Measurements from ENCODE around the gene AP2B1.

The AP2B1 gene

GRCh38 chr17:35596072-35596471 is 8.9 kb downstream of the AP2B1 start:
- WGBS (ENCODE audit: extremely low coverage, insufficient coverage, low lambda C conversion rate), result no CpG with 5 or more reads among the region's 4 CpGs
- no peak overlapping the region for H4K8ac ChIP-seq (ENCODE audit: low read depth, low read length)
- H3K9ac ChIP-seq (ENCODE audit: low read length), result no peak overlapping the region
- H2BK120ac ChIP-seq (ENCODE audit: low read depth, low read length), result no peak overlapping the region
- no peak overlapping the region for H3K4ac ChIP-seq (ENCODE audit: low read depth, low read length)
- no peak overlapping the region for H3K56ac ChIP-seq (ENCODE audit: low read length)
- no peak for DNase-seq
- no peak overlapping the region for H2BK5ac ChIP-seq (ENCODE audit: low read length)
- H4K5ac ChIP-seq (ENCODE audit: low read length), result no peak overlapping the region
- H3K4me3 ChIP-seq (ENCODE audit: low read length), result no peak overlapping the region
- H3K18ac ChIP-seq (ENCODE audit: low read length), result no peak overlapping the region
- no peak overlapping the region for H2AK5ac ChIP-seq (ENCODE audit: low read length)
- H3K4me1 ChIP-seq (ENCODE audit: control insufficient read depth, low read depth, low read length), result no peaks in the 10 kb centered on the region
- H3K27ac ChIP-seq (ENCODE audit: low read depth, low read length), result no peak overlapping the region
- no peak overlapping the region for H2BK15ac ChIP-seq (replicated peaks; ENCODE audit: low read depth)
- no peak overlapping the region for H3K23ac ChIP-seq (ENCODE audit: low read length)
- no peaks in the 10 kb centered on the region for H3K36me3 ChIP-seq (ENCODE audit: control insufficient read depth, insufficient read depth, low read length)
- H3K79me1 ChIP-seq (ENCODE audit: low read length), result peaks cover 2% of the 10 kb centered on the region
- H3K4me2 ChIP-seq (ENCODE audit: low read length), result no peak overlapping the region
- H3K79me2 ChIP-seq (ENCODE audit: control insufficient read depth, insufficient read depth, low read length), result peaks cover 6% of the 10 kb centered on the region
- H3K27me3 ChIP-seq (ENCODE audit: insufficient read depth, low read length, poor library complexity), result no peaks in the 10 kb centered on the region

- Histone ChIP-seq H3K79me1 (ENCODE audit: low read length) (peaks cover 2% of the 10 kb centered on the region), H2AK5ac (ENCODE audit: low read length) (no peak overlapping the region), H3K27me3 (ENCODE audit: insufficient read depth, low read length, poor library complexity) (no peaks in the 10 kb centered on the region), H2BK5ac (ENCODE audit: low read length) (no peak overlapping the region), H3K56ac (ENCODE audit: low read length) (no peak overlapping the region), H3K36me3 (ENCODE audit: control insufficient read depth, insufficient read depth, low read length) (no peaks in the 10 kb centered on the region), H3K18ac (ENCODE audit: low read length) (no peak overlapping the region), H3K79me2 (ENCODE audit: control insufficient read depth, insufficient read depth, low read length) (peaks cover 4% of the 10 kb centered on the region), H2BK15ac (replicated peaks; ENCODE audit: low read depth) (no peak overlapping the region), H3K4me2 (ENCODE audit: low read length) (no peak overlapping the region), H3K27ac (ENCODE audit: low read depth, low read length) (no peak overlapping the region), H3K4me3 (ENCODE audit: low read length) (no peak overlapping the region), H4K8ac (ENCODE audit: low read depth, low read length) (no peak overlapping the region), H2BK120ac (ENCODE audit: low read depth, low read length) (no peak overlapping the region), H3K4me1 (ENCODE audit: control insufficient read depth, low read depth, low read length) (no peaks in the 10 kb centered on the region), H3K23ac (ENCODE audit: low read length) (no peak overlapping the region), H3K4ac (ENCODE audit: low read depth, low read length) (no peak overlapping the region), H3K9ac (ENCODE audit: low read length) (no peak overlapping the region), H4K5ac (ENCODE audit: low read length) (no peak overlapping the region)
- no CpG with 5 or more reads among the region's 54 CpGs for WGBS (ENCODE audit: extremely low coverage, insufficient coverage, low lambda C conversion rate)
- DNase-seq, result peak; percentile 83
Observed at GRCh38 chr17:35596530-35597233, 9.6 kb downstream of the AP2B1 start.

- Histone ChIP-seq H4K8ac (ENCODE audit: low read depth, low read length) (no peak overlapping the region), H3K27me3 (ENCODE audit: insufficient read depth, low read length, poor library complexity) (no peaks in the 10 kb centered on the region), H3K23ac (ENCODE audit: low read length) (no peak overlapping the region), H2BK15ac (replicated peaks; ENCODE audit: low read depth) (no peak overlapping the region), H2BK5ac (ENCODE audit: low read length) (no peak overlapping the region), H3K27ac (ENCODE audit: low read depth, low read length) (no peak overlapping the region), H3K4ac (ENCODE audit: low read depth, low read length) (no peak overlapping the region), H3K56ac (ENCODE audit: low read length) (no peak overlapping the region), H3K36me3 (ENCODE audit: control insufficient read depth, insufficient read depth, low read length) (no peaks in the 10 kb centered on the region), H3K4me3 (ENCODE audit: low read length) (no peak overlapping the region), H2AK5ac (ENCODE audit: low read length) (no peak overlapping the region), H3K79me1 (ENCODE audit: low read length) (peaks cover 2% of the 10 kb centered on the region), H3K4me2 (ENCODE audit: low read length) (no peak overlapping the region), H2BK120ac (ENCODE audit: low read depth, low read length) (no peak overlapping the region), H3K79me2 (ENCODE audit: control insufficient read depth, insufficient read depth, low read length) (peaks cover 2% of the 10 kb centered on the region), H3K9ac (ENCODE audit: low read length) (no peak overlapping the region), H3K18ac (ENCODE audit: low read length) (no peak overlapping the region), H3K4me1 (ENCODE audit: control insufficient read depth, low read depth, low read length) (no peaks in the 10 kb centered on the region), H4K5ac (ENCODE audit: low read length) (no peak overlapping the region)
- WGBS (ENCODE audit: extremely low coverage, insufficient coverage, low lambda C conversion rate), result no CpG with 5 or more reads among the region's 5 CpGs
- no peak for DNase-seq
Observed at GRCh38 chr17:35597604-35598003, 10.5 kb downstream of the AP2B1 start.

DNA sequence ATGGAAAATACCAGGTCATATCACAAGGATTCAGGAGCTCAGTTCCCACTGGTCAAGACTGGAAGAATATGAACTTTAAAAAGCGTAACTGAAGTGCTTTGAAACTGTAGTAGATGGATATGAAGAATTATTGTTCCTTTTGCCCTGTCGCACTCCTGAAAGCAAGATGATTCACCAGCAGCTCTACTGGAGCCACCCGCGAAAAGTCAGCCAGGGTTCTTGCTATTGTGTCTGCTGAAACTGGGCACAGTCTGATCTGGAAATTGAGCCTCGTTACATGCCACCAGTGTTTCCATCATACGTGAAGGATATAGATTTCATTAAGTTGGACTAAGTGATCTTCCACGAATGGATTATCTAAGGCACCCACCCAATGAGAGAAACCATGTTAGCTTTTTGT is 16.6 kb downstream of the AP2B1 start:
- no peak overlapping the region for H2BK120ac ChIP-seq (ENCODE audit: low read depth, low read length)
- no peak overlapping the region for H3K4ac ChIP-seq (ENCODE audit: low read depth, low read length)
- no peaks in the 10 kb centered on the region for H3K79me2 ChIP-seq (ENCODE audit: control insufficient read depth, insufficient read depth, low read length)
- H3K4me3 ChIP-seq (ENCODE audit: low read length), result no peak overlapping the region
- no peak overlapping the region for H2AK5ac ChIP-seq (ENCODE audit: low read length)
- H3K9ac ChIP-seq (ENCODE audit: low read length), result no peak overlapping the region
- no peak overlapping the region for H2BK5ac ChIP-seq (ENCODE audit: low read length)
- no peak overlapping the region for H3K4me2 ChIP-seq (ENCODE audit: low read length)
- no peak for DNase-seq
- no peak overlapping the region for H2BK15ac ChIP-seq (replicated peaks; ENCODE audit: low read depth)
- no CpG with 5 or more reads among the region's 7 CpGs for WGBS (ENCODE audit: extremely low coverage, insufficient coverage, low lambda C conversion rate)
- no peak overlapping the region for H3K56ac ChIP-seq (ENCODE audit: low read length)
- H3K27ac ChIP-seq (ENCODE audit: low read depth, low read length), result no peak overlapping the region
- no peak overlapping the region for H3K23ac ChIP-seq (ENCODE audit: low read length)
- H3K27me3 ChIP-seq (ENCODE audit: insufficient read depth, low read length, poor library complexity), result no peaks in the 10 kb centered on the region
- H4K8ac ChIP-seq (ENCODE audit: low read depth, low read length), result no peak overlapping the region
- H3K36me3 ChIP-seq (ENCODE audit: control insufficient read depth, insufficient read depth, low read length), result peaks cover 5% of the 10 kb centered on the region
- H3K18ac ChIP-seq (ENCODE audit: low read length), result no peak overlapping the region
- H3K4me1 ChIP-seq (ENCODE audit: control insufficient read depth, low read depth, low read length), result no peaks in the 10 kb centered on the region
- no peak overlapping the region for H4K5ac ChIP-seq (ENCODE audit: low read length)
- H3K79me1 ChIP-seq (ENCODE audit: low read length), result no peaks in the 10 kb centered on the region

DNA sequence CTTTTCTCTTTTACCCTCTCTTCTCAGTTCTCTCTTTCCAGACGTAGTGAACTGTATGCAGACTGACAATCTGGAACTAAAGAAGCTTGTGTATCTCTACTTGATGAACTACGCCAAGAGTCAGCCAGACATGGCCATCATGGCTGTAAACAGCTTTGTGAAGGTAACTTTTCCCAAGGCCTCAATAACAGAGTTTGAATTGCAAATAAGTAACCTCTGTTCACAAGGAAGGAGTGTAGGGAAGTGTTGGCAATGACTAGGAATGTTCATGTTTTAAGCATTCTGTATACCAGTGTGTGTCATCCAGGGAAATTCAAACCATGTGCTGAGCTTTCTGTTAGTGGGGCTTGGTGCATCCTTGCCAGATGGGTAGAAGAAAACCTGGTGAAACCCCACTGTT is 18.6 kb downstream of the AP2B1 start:
- Histone ChIP-seq H3K9ac (ENCODE audit: low read length) (no peak overlapping the region), H4K8ac (ENCODE audit: low read depth, low read length) (no peak overlapping the region), H3K27me3 (ENCODE audit: insufficient read depth, low read length, poor library complexity) (no peaks in the 10 kb centered on the region), H3K56ac (ENCODE audit: low read length) (no peak overlapping the region), H3K79me2 (ENCODE audit: control insufficient read depth, insufficient read depth, low read length) (no peaks in the 10 kb centered on the region), H2BK15ac (replicated peaks; ENCODE audit: low read depth) (no peak overlapping the region), H3K23ac (ENCODE audit: low read length) (no peak overlapping the region), H3K4me3 (ENCODE audit: low read length) (no peak overlapping the region), H3K27ac (ENCODE audit: low read depth, low read length) (no peak overlapping the region), H2BK120ac (ENCODE audit: low read depth, low read length) (no peak overlapping the region), H3K79me1 (ENCODE audit: low read length) (no peaks in the 10 kb centered on the region), H2AK5ac (ENCODE audit: low read length) (no peak overlapping the region), H2BK5ac (ENCODE audit: low read length) (no peak overlapping the region), H4K5ac (ENCODE audit: low read length) (no peak overlapping the region), H3K4me2 (ENCODE audit: low read length) (no peak overlapping the region), H3K36me3 (ENCODE audit: control insufficient read depth, insufficient read depth, low read length) (peaks cover 5% of the 10 kb centered on the region), H3K4ac (ENCODE audit: low read depth, low read length) (no peak overlapping the region), H3K4me1 (ENCODE audit: control insufficient read depth, low read depth, low read length) (no peaks in the 10 kb centered on the region), H3K18ac (ENCODE audit: low read length) (no peak overlapping the region)
- WGBS (ENCODE audit: extremely low coverage, insufficient coverage, low lambda C conversion rate), result no CpG with 5 or more reads among the region's 2 CpGs
- no peak for DNase-seq

DNA sequence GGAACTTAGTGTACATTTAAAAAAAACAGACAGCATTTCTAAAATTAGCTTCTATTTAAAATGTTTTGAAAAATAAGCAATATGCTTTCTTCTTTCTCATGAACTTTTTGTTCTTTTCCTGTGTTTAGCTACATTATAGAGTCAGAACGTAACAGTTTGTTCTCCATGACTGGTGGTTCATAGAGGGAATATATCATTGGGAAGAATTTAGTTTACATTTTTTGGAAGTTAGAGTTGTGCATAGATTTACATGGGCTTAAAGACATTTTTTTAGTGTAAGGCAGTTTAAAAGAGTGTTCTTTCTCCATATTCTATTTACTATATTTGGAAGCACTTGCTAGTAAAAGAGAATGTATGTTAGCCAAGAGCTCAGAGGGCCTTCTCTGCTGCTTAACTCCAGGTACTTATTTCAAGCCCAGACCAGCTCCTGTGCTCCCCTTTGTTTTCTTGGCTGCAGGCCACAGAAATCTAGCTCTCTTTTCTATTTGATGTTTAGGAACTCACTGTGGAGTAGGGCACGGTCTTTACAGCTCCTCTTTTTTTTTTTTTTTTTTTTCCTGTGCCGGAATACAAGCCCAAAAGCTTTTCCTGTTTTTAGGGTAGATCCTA is 20.2 kb downstream of the AP2B1 start:
- Histone ChIP-seq H3K56ac (ENCODE audit: low read length) (no peak overlapping the region), H3K4ac (ENCODE audit: low read depth, low read length) (no peak overlapping the region)

More for the DNA sequence above, 20.2 kb downstream of the AP2B1 start:
- Histone ChIP-seq H3K9ac (ENCODE audit: low read length) (no peak overlapping the region), H2AK5ac (ENCODE audit: low read length) (no peak overlapping the region), H3K36me3 (ENCODE audit: control insufficient read depth, insufficient read depth, low read length) (peaks cover 5% of the 10 kb centered on the region), H2BK120ac (ENCODE audit: low read depth, low read length) (no peak overlapping the region), H3K23ac (ENCODE audit: low read length) (no peak overlapping the region), H3K4me1 (ENCODE audit: control insufficient read depth, low read depth, low read length) (no peaks in the 10 kb centered on the region), H3K18ac (ENCODE audit: low read length) (no peak overlapping the region), H4K8ac (ENCODE audit: low read depth, low read length) (no peak overlapping the region), H2BK15ac (replicated peaks; ENCODE audit: low read depth) (no peak overlapping the region), H3K4me3 (ENCODE audit: low read length) (no peak overlapping the region), H4K5ac (ENCODE audit: low read length) (no peak overlapping the region), H3K27me3 (ENCODE audit: insufficient read depth, low read length, poor library complexity) (no peaks in the 10 kb centered on the region), H2BK5ac (ENCODE audit: low read length) (no peak overlapping the region), H3K4me2 (ENCODE audit: low read length) (no peak overlapping the region), H3K79me1 (ENCODE audit: low read length) (no peaks in the 10 kb centered on the region), H3K79me2 (ENCODE audit: control insufficient read depth, insufficient read depth, low read length) (no peaks in the 10 kb centered on the region), H3K27ac (ENCODE audit: low read depth, low read length) (no peak overlapping the region)
- WGBS (ENCODE audit: extremely low coverage, insufficient coverage, low lambda C conversion rate), result no CpG with 5 or more reads among the region's 3 CpGs
- DNase-seq, result no peak

Measured in mesendoderm (in vitro differentiated cells).